HL-60/S4 treated with phorbol 12-myristate 13-acetate at 8.2 ng/mL for 4 days and 3 days (cell line): ENCODE measurements around the gene PTDSS2.

Experiments used
- in situ Hi-C: fragments of 300-500 bp; cut with MboI; formaldehyde crosslinking; loops from 2 replicates; pipeline ENCODE4 v1.15.0; 2022; ENCODE audit warnings: low sequenced_read_pairs

Gene PTDSS2

GRCh38 chr11:488062-488461 is 38.0 kb downstream of the PTDSS2 start:
- in situ Hi-C loops, result no loop called here

GRCh38 chr11:488579-488978 is 38.5 kb downstream of the PTDSS2 start:
- in situ Hi-C loops, result no loop called here

- in situ Hi-C loops, result no loop called here
Measured at GRCh38 chr11:488992-489391, 38.9 kb downstream of the PTDSS2 start.

GRCh38 chr11:489610-490185 is 39.6 kb downstream of the PTDSS2 start:
- in situ Hi-C loops, result no loop called here

GRCh38 chr11:490186-490929 is 40.3 kb downstream of the PTDSS2 start:
- in situ Hi-C loops, result no loop called here

GRCh38 chr11:490930-491260 is 40.8 kb downstream of the PTDSS2 start:
- in situ Hi-C loops, result no loop called here

- in situ Hi-C loops, result no loop called here
Measured at GRCh38 chr11:491358-491757, 41.3 kb downstream of the PTDSS2 start.

- in situ Hi-C loops, result no loop called here
Measured at GRCh38 chr11:492427-493226, 42.5 kb downstream of the PTDSS2 start.

GRCh38 chr11:494761-495536 is 44.9 kb downstream of the PTDSS2 start:
- in situ Hi-C loops, result no loop called here

GRCh38 chr11:495537-495931 is 45.5 kb downstream of the PTDSS2 start:
- in situ Hi-C loops, result no loop called here

- in situ Hi-C loops, result no loop called here
Measured at GRCh38 chr11:496834-497564, 46.9 kb downstream of the PTDSS2 start.

- in situ Hi-C loops, result no loop called here
Measured at GRCh38 chr11:497565-498296, 47.7 kb downstream of the PTDSS2 start.

- in situ Hi-C loops, result no loop called here
Measured at GRCh38 chr11:498297-499181, 48.5 kb downstream of the PTDSS2 start.

- in situ Hi-C loops, result no loop called here
Measured at GRCh38 chr11:499201-500076, 49.4 kb downstream of the PTDSS2 start.

GRCh38 chr11:501001-501682 is 51.1 kb downstream of the PTDSS2 start:
- in situ Hi-C loops, result no loop called here

GRCh38 chr11:501683-502287 is 51.7 kb downstream of the PTDSS2 start:
- in situ Hi-C loops, result no loop called here
